Testis (tissue), 2 donors: Measurements from ENCODE around the gene GOLPH3L.
"Not testable (repeated sequence)": the region's sequence is repeated elsewhere in the genome, so short reads cannot be mapped to it uniquely, and the experiment has no call there.

Source experiments
- POLR2A ChIP-seq: fragments of 450-650 bp; IDR thresholded peaks from one replicate; pipeline ENCODE4 v1.6.1; 2017; ENCODE audit warnings: antibody characterized with exemption, mild to moderate bottlenecking, moderate library complexity
- TF ChIP-seq, protein P1 (sequence below), 3 experiments: fragments of 450-650 bp in 2 of 3; fragments of 200-600 bp in 1 of 3; sonication (generic) in 1 of 3; IDR thresholded peaks; one replicate each; pipeline ENCODE4 v1.5.1; 2016 to 2019; ENCODE audit warnings: antibody characterized with exemption in 3 of 3, mild to moderate bottlenecking in 2 of 3, moderate library complexity in 1 of 3

DNA sequence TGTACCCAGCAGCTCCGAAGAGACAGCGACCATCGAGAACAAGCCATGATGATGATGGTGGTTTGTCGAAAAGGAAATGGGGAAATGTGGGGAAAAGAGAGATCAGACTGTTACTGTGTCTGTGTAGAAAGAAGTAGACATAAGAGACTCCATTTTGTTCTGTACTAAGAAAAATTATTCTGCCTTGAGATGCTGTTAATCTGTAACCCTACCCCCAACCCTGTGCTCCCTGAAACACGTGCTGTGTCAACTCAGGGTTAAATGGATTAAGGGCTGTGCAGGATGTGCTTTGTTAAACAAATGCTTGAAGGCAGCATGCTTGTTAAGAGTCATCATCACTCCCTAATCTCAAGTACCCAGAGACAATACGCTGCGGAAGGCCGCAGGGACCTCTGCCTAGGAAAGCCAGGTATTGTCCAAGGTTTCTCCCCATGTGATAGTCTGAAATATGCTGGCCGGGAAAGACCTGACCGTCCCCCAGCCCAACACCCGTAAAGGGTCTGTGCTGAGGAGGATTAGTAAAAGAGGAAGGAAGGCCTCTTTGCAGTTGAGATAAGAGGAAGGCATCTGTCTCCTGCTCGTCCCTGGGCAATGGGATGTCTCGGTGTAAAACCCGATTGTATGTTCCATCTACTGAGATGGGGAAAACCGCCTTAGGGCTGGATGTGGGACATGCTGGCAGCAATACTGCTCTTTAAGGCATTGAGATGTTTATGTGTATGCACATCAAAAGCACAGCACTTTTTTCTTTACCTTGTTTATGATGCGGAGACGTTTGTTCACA lies 61.9 kb downstream of the GOLPH3L start:
- TF ChIP-seq POLR2A, result not testable (repeated sequence)
- TF ChIP-seq, protein P1, sequence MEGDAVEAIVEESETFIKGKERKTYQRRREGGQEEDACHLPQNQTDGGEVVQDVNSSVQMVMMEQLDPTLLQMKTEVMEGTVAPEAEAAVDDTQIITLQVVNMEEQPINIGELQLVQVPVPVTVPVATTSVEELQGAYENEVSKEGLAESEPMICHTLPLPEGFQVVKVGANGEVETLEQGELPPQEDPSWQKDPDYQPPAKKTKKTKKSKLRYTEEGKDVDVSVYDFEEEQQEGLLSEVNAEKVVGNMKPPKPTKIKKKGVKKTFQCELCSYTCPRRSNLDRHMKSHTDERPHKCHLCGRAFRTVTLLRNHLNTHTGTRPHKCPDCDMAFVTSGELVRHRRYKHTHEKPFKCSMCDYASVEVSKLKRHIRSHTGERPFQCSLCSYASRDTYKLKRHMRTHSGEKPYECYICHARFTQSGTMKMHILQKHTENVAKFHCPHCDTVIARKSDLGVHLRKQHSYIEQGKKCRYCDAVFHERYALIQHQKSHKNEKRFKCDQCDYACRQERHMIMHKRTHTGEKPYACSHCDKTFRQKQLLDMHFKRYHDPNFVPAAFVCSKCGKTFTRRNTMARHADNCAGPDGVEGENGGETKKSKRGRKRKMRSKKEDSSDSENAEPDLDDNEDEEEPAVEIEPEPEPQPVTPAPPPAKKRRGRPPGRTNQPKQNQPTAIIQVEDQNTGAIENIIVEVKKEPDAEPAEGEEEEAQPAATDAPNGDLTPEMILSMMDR (IDR thresholded peaks at IDR 0.05), result not testable (repeated sequence)
